ENCODE measurements around the gene COMT. TPM values are rescaled to one million over a fixed set of nuclear protein-coding genes. Genes with fewer than 3 reads are reported as not detected.

Gene COMT
- total and polyA plus RNA-seq, 4 experiments from 2014 or later: 36.8 to 93.9 (median 66.1) TPM

DNA sequence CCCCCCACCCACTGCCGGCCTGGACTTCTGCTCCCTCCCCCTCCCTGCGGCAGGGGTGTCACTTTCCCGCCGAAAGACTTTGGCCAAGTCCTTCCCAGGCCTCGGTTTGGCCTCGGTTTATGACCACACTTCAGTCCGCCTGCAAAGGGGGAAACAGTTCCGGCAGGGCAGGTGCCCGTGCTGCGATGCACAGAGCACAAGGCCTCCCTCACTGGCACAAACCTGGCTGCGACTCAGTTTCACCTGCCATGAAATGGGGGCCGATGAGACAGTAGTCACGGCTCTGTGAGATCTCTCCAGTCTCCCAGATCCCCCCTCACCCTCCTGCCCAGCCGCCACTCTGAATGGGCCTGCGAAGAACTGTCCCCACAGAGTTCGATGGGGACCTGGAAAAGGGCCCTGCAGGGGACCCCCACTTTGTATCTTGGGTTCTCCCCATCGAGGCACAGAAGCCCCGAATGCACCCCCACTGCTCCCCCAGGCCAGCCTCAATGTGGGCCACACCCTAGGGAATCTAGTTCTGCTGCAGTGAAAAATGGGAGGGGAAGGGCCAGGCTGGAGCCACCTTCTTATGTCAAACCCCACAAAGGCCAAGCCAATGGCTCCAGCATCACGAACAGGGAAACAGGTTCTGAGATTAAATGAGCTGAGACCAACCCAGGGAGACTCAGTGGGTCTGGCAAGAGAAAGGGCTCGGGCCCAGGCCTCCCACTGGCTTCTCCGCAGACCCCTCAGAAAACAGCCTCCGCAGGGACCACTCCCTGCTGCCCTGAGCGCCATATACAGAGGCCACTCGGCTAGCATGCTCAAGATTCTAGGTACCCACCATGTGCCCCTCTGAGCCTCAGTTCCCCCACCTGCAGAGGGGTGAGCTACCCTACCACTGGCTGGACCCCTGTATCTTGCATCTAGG lies 46.1 kb downstream of the COMT start:
- Mint-ChIP-seq H3K36me3 (no peaks in the 10 kb centered on the region), H3K9me3 (peaks cover 0 to under 1% (median 0%) of the 10 kb centered on the region in 8 donors), H3K4me3 (peak overlapping the region in 6 of 8 donors; percentile 35 to 68 (median 46)), H3K27ac (no peak overlapping the region), H3K27me3 (peaks cover 0 to 2% of the 10 kb centered on the region in 2 donors), H3K4me1 (peaks cover 0 to 4% (median 0%) of the 10 kb centered on the region in 4 donors)
- no peak overlapping the region for H3K4me3 ChIP-seq (ENCODE audit: low read length in 2 of 2)
- no peak for DNase-seq
- ChIA-PET POLR2A (ENCODE audit: partially characterized antibody) (no interaction called here), CTCF (ENCODE audit: partially characterized antibody) (no interaction called here)
- H3K4me1 ChIP-seq (ENCODE audit: insufficient read depth, low read length): peaks cover 24% of the 10 kb centered on the region
- no peaks in the 10 kb centered on the region for H3K36me3 ChIP-seq (ENCODE audit: insufficient read depth, low read length)
- intact Hi-C loops (cut with micrococcal nuclease): loop anchor here (2.0 kb wide), 1 partner anchor 33 kb away; the partner anchor contains the start of gene TANGO2
- H3K27ac ChIP-seq (ENCODE audit: low read depth, low read length): no peak overlapping the region
- H3K27me3 ChIP-seq (ENCODE audit: insufficient read depth, low read length): no peaks in the 10 kb centered on the region
- no peaks in the 10 kb centered on the region for H3K9me3 ChIP-seq (ENCODE audit: control insufficient read depth in 1 of 2, low read length in 2 of 2)

DNA sequence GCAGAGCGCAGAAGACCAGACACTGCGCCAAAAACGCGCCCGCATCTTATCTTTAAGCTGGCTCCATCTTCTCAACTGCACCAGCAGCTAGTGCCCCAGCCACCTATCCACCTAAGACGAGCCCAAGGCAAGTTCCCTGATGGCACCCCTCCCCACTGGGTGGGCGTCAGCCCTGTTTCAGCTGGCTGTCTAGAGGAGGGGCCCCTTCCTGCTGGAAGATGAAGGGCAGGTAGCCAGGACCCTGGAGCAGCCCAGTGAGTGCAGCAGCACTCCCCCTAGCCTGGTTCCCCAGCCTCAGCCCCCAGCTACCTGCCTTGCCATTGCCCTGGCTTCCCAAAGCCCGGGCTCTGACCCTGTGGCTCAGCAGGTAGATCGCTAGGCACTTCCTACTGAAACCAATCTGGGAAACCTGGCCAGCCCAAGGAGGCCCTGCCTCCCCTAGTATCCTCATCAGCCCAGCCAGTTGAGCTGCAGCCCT lies 46.8 kb downstream of the COMT start:
- POLR2A ChIA-PET (ENCODE audit: partially characterized antibody): no interaction called here

DNA sequence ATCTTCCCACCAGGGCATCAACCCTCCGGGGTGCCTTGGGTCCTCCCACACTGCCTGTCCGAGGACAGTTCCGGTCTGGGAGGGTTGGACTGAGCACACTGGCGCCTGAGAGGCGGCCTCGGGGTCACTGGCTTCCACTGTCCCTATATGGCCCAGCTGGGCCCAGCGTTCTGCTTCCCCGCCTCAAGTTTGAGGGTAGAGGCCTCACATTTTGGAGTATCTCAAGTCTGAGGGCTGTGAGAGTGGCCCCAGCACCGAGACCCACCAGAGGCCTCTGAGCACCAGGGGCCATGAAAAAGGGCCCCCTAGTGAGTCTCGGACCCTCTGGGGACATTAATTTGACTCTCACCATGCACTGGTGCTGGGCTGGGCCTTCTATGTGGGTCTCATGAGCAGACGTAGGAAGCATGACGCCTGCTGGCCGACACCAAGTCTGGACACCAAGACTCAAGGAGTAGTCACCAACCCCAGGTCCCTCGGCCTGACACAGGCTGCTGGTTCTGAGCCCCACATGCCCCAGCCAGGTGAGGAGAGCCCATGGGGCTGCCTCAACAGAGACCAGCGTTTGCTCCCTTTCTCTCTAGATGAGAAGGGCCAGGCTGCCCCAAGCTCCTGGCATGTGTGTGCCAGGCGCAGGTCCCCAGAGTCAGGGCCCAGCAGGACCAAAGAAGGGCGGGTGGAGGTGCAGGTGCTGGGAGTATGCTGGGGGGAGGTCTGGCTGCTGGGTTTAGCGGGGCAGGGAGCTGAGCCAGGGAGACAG lies 47.6 kb downstream of the COMT start:
- Mint-ChIP-seq H3K4me1 (peaks cover 0 to 4% (median 0%) of the 10 kb centered on the region in 4 donors), H3K36me3 (no peaks in the 10 kb centered on the region), H3K9me3 (no peaks in the 10 kb centered on the region), H3K4me3 (no peak overlapping the region), H3K27ac (no peak overlapping the region), H3K27me3 (peaks cover 0 to 2% of the 10 kb centered on the region in 2 donors)
- DNase-seq: no peak
- no peaks in the 10 kb centered on the region for H3K36me3 ChIP-seq (ENCODE audit: insufficient read depth, low read length)
- POLR2A ChIA-PET (ENCODE audit: partially characterized antibody): no interaction called here
- H3K27ac ChIP-seq (ENCODE audit: low read depth, low read length): no peak overlapping the region
- no peak overlapping the region for H3K4me3 ChIP-seq (ENCODE audit: low read length in 2 of 2)
- H3K4me1 ChIP-seq (ENCODE audit: insufficient read depth, low read length): peaks cover 24% of the 10 kb centered on the region
- intact Hi-C loops (cut with micrococcal nuclease): no loop called here
- no peaks in the 10 kb centered on the region for H3K27me3 ChIP-seq (ENCODE audit: insufficient read depth, low read length)
- CTCF ChIA-PET (ENCODE audit: partially characterized antibody): no interaction called here
- no peaks in the 10 kb centered on the region for H3K9me3 ChIP-seq (ENCODE audit: control insufficient read depth in 1 of 2, low read length in 2 of 2)

More for the DNA sequence above, 46.8 kb downstream of the COMT start:
- peak overlapping the region in 3 of 8 donors; percentile 43 to 62 (median 48) for H3K4me3 Mint-ChIP-seq
- Histone ChIP-seq H3K4me3 (ENCODE audit: low read length in 2 of 2) (no peak overlapping the region), H3K4me1 (ENCODE audit: insufficient read depth, low read length) (peaks cover 24% of the 10 kb centered on the region), H3K27me3 (ENCODE audit: insufficient read depth, low read length) (no peaks in the 10 kb centered on the region), H3K36me3 (ENCODE audit: insufficient read depth, low read length) (no peaks in the 10 kb centered on the region), H3K27ac (ENCODE audit: low read depth, low read length) (no peak overlapping the region), H3K9me3 (ENCODE audit: control insufficient read depth in 1 of 2, low read length in 2 of 2) (no peaks in the 10 kb centered on the region)
- peaks cover 0 to 2% of the 10 kb centered on the region in 2 donors for H3K27me3 Mint-ChIP-seq
- peaks cover 0 to 4% (median 0%) of the 10 kb centered on the region in 4 donors for H3K4me1 Mint-ChIP-seq
- CTCF ChIA-PET (ENCODE audit: partially characterized antibody): no interaction called here
- no peak for DNase-seq
- intact Hi-C loops (cut with micrococcal nuclease): no loop called here
- H3K36me3 Mint-ChIP-seq: no peaks in the 10 kb centered on the region
- no peaks in the 10 kb centered on the region for H3K9me3 Mint-ChIP-seq
- no peak overlapping the region for H3K27ac Mint-ChIP-seq

DNA sequence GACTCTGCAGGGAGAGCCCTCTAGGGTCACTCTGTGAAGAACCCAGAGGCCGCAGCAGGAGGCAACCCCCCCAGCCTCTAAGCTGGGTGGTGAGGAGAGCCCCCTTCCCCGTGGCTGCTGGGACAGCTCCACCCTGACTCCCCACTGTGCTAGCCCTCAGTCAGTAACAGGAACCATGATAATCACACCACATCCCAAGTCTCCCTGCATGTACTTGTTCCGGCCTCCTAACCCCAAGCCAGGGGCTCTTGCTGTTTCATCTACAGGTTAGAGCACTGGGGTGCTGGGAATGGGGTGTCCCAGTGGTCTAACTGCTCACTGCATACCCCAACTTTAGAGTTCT lies 48.1 kb downstream of the COMT start:
- peaks cover 24% of the 10 kb centered on the region for H3K4me1 ChIP-seq (ENCODE audit: insufficient read depth, low read length)
- Mint-ChIP-seq H3K27ac (no peak overlapping the region), H3K36me3 (no peaks in the 10 kb centered on the region), H3K27me3 (peaks cover 0 to 2% of the 10 kb centered on the region in 2 donors), H3K4me3 (peak overlapping the region in 1 of 8 donors; percentile 27), H3K4me1 (peaks cover 0 to 4% (median 0%) of the 10 kb centered on the region in 4 donors), H3K9me3 (no peaks in the 10 kb centered on the region)
- H3K36me3 ChIP-seq (ENCODE audit: insufficient read depth, low read length): no peaks in the 10 kb centered on the region
- H3K27ac ChIP-seq (ENCODE audit: low read depth, low read length): no peak overlapping the region
- intact Hi-C loops (cut with micrococcal nuclease): no loop called here
- CTCF ChIA-PET (ENCODE audit: partially characterized antibody): no interaction called here
- no peak overlapping the region for H3K4me3 ChIP-seq (ENCODE audit: low read length in 2 of 2)
- no peaks in the 10 kb centered on the region for H3K9me3 ChIP-seq (ENCODE audit: control insufficient read depth in 1 of 2, low read length in 2 of 2)
- POLR2A ChIA-PET (ENCODE audit: partially characterized antibody): no interaction called here
- no peaks in the 10 kb centered on the region for H3K27me3 ChIP-seq (ENCODE audit: insufficient read depth, low read length)
- no peak for DNase-seq

DNA sequence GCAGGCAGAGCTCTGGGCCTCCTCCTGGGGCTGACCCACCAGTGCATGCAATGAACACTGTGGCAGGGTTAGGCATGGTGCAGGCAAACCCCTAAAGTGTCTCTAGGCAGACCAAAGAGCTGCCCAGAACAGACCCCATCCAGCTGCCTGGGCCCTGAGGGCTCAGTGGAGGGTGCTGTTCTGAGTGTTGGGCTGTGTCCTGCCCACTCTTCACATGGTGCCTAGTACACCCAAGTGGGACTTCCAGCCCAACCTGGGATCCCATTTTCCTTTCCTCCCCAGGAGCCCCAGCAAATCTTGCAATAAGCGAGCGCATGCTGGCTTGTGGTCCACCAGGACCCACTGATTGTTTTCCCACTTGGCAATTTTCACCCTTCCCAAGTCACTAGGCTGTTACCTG lies 48.6 kb downstream of the COMT start:
- H3K27me3 ChIP-seq (ENCODE audit: insufficient read depth, low read length): no peaks in the 10 kb centered on the region
- Mint-ChIP-seq H3K4me1 (peaks cover 0 to 4% (median 0%) of the 10 kb centered on the region in 4 donors), H3K4me3 (no peak overlapping the region), H3K27me3 (peaks cover 0 to 2% of the 10 kb centered on the region in 2 donors), H3K27ac (no peak overlapping the region), H3K9me3 (no peaks in the 10 kb centered on the region), H3K36me3 (no peaks in the 10 kb centered on the region)
- no peaks in the 10 kb centered on the region for H3K9me3 ChIP-seq (ENCODE audit: control insufficient read depth in 1 of 2, low read length in 2 of 2)
- ChIA-PET CTCF (ENCODE audit: partially characterized antibody) (no interaction called here), POLR2A (ENCODE audit: partially characterized antibody) (no interaction called here)
- intact Hi-C loops (cut with micrococcal nuclease): no loop called here
- H3K4me3 ChIP-seq (ENCODE audit: low read length in 2 of 2): no peak overlapping the region
- peaks cover 24% of the 10 kb centered on the region for H3K4me1 ChIP-seq (ENCODE audit: insufficient read depth, low read length)
- DNase-seq: no peak
- H3K27ac ChIP-seq (ENCODE audit: low read depth, low read length): no peak overlapping the region
- no peaks in the 10 kb centered on the region for H3K36me3 ChIP-seq (ENCODE audit: insufficient read depth, low read length)

DNA sequence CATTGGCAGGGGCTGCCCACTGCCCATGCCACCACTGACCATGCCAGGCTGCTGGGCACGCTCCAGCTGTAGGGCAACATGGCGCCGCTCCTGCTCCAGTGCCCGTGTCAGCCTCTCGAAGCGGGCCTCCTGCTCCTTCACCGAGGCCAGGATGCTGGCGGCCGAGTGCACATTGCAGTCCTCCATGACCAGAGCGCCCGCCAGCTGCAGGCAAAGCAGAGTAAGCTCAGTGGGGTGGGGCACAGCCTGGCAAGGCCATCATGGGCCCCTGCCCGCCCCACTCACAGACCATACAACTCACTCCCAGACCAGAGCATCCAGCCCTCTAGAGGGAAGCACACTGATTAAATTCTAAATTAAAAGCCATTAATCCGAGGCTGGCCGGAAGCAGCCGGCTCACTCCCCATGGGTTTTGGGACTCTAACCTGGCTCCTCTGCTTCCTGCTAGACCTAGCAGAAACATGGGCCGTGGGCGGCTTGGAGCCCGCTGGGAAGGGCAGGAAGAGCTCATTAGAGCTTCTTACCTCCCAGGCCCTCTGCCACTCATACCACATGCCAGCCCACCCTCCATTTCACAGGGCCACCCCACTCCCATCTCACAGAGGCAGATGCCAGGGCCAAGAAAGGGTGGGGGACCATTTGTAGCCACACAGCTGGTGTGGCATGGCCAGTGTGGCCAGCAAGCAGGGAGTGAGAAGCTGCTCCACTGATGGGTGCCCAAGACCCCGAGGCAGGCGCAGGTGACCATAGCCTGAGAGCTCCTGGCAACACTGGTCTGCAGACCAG lies 49.2 kb downstream of the COMT start:
- H3K27me3 ChIP-seq (ENCODE audit: insufficient read depth, low read length): no peaks in the 10 kb centered on the region
- H3K9me3 ChIP-seq (ENCODE audit: control insufficient read depth in 1 of 2, low read length in 2 of 2): no peaks in the 10 kb centered on the region
- Mint-ChIP-seq H3K27ac (no peak overlapping the region), H3K4me3 (no peak overlapping the region), H3K27me3 (no peaks in the 10 kb centered on the region), H3K9me3 (no peaks in the 10 kb centered on the region), H3K4me1 (peaks cover 0 to 4% (median 0%) of the 10 kb centered on the region in 4 donors), H3K36me3 (no peaks in the 10 kb centered on the region)
- DNase-seq: no peak
- H3K36me3 ChIP-seq (ENCODE audit: insufficient read depth, low read length): no peaks in the 10 kb centered on the region
- CTCF ChIA-PET (ENCODE audit: partially characterized antibody): no interaction called here
- intact Hi-C loops (cut with micrococcal nuclease): no loop called here
- POLR2A ChIA-PET (ENCODE audit: partially characterized antibody): no interaction called here
- no peak overlapping the region for H3K27ac ChIP-seq (ENCODE audit: low read depth, low read length)
- H3K4me1 ChIP-seq (ENCODE audit: insufficient read depth, low read length): peaks cover 24% of the 10 kb centered on the region
- no peak overlapping the region for H3K4me3 ChIP-seq (ENCODE audit: low read length in 2 of 2)

DNA sequence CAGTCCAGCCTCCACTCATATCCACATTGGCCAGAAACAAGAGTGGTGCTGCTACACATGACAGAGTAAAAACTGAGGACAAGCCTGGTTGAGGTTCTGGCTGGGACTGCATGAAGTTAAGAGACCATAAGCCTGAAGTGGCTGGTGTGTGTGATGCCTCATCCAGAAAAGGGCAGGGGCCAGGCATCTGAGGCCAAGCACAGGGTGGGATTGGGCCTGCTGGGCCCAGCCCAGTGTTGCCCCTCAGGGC lies 49.7 kb downstream of the COMT start:
- no peak overlapping the region for H3K27ac ChIP-seq (ENCODE audit: low read depth, low read length)
- Mint-ChIP-seq H3K27me3 (no peaks in the 10 kb centered on the region), H3K36me3 (no peaks in the 10 kb centered on the region), H3K27ac (no peak overlapping the region), H3K4me3 (no peak overlapping the region), H3K4me1 (peaks cover 0 to 2% (median 0%) of the 10 kb centered on the region in 4 donors), H3K9me3 (no peaks in the 10 kb centered on the region)
- no peaks in the 10 kb centered on the region for H3K27me3 ChIP-seq (ENCODE audit: insufficient read depth, low read length)
- intact Hi-C loops (cut with micrococcal nuclease): no loop called here
- POLR2A ChIA-PET (ENCODE audit: partially characterized antibody): no interaction called here
- DNase-seq: no peak
- H3K4me1 ChIP-seq (ENCODE audit: insufficient read depth, low read length): peaks cover 23% of the 10 kb centered on the region
- H3K36me3 ChIP-seq (ENCODE audit: insufficient read depth, low read length): no peaks in the 10 kb centered on the region
- H3K9me3 ChIP-seq (ENCODE audit: control insufficient read depth in 1 of 2, low read length in 2 of 2): no peaks in the 10 kb centered on the region
- no peak overlapping the region for H3K4me3 ChIP-seq (ENCODE audit: low read length in 2 of 2)
- CTCF ChIA-PET (ENCODE audit: partially characterized antibody): no interaction called here

Data from CD4-positive, alpha-beta memory T cell (primary cell).